ENCODE measurements around the gene CLSTN1. TPM values are rescaled to one million over a fixed set of nuclear protein-coding genes. Genes with fewer than 3 reads are reported as not detected.

CLSTN1 gene
- total and polyA plus RNA-seq, 2 of the 13 experiments (the other 11 are each of a cell fraction or from before 2014, with no cell fraction given): 19.7 to 29.8 TPM

GRCh38 chr1:9737671-9738070 lies 86.1 kb downstream of the CLSTN1 start:
- TF ChIP-seq ZNF124 (CRISPR knock-in tag; IDR thresholded peaks at IDR 0.05) (no peak), PTBP1 (IDR thresholded peaks at IDR 0.05; ENCODE audit: low read depth, low read length, poor library complexity, severe bottlenecking) (no peak)
- no TSS peak for BruUV-seq (replicated peaks)

GRCh38 chr1:9737057-9737456 lies 86.7 kb downstream of the CLSTN1 start:
- H3K27ac ChIP-seq (ENCODE audit: extremely low read length, insufficient read depth, low read length): no peak overlapping the region
- H3K9ac ChIP-seq (ENCODE audit: insufficient read depth, low read depth, low read length): no peak overlapping the region
- H3K4me2 ChIP-seq (ENCODE audit: low read depth, low read length): no peak overlapping the region
- H3K36me3 ChIP-seq (replicated peaks in 1 of 2; ENCODE audit: control insufficient read depth in 1 of 2, insufficient read depth in 2 of 2, low read length in 2 of 2): peaks cover 47 to 88% of the 10 kb centered on the region in 2 experiments
- H3K4me3 ChIP-seq (replicated peaks in 1 of 3; ENCODE audit: insufficient read depth in 1 of 3, low read depth in 2 of 3, low read length in 3 of 3): no peak overlapping the region
- no peaks in the 10 kb centered on the region for H3K9me3 ChIP-seq (ENCODE audit: low read length)
- no peaks in the 10 kb centered on the region for H3K27me3 ChIP-seq (ENCODE audit: control insufficient read depth in 1 of 2, insufficient read depth in 2 of 2, low read length in 2 of 2)
- FAIRE-seq (no peak), ATAC-seq (no peak), DNase-seq (ENCODE audit: low spot score) (no peak)
- no TSS peak for BruUV-seq (replicated peaks)
- ChIA-PET CTCF (ENCODE audit: low intra/inter-chr PET ratio, low total read pairs) (no interaction called here), POLR2A (no interaction called here)
- in situ Hi-C loops (cut with HindIII; ENCODE audit: extremely low pct_ligation_motif_present, low pct_unique_long_range_greater_than_20kb) (no loop called here), intact Hi-C loops (cut with micrococcal nuclease; ENCODE audit: unreplicated experiment) (loop anchor here (1.0 kb wide), 1 partner anchor 130 kb away; no protein-coding TSS in a partner anchor)
- WGBS (ENCODE audit: low lambda C conversion rate): 96% methylated on average over 9 of the region's 9 CpGs
- H3K79me2 ChIP-seq (ENCODE audit: insufficient read depth, low read length): no peaks in the 10 kb centered on the region
- no peaks in the 10 kb centered on the region for H3K4me1 ChIP-seq (ENCODE audit: insufficient read depth, low read length)
- H4K20me1 ChIP-seq (ENCODE audit: insufficient read depth, low read length): no peaks in the 10 kb centered on the region
- H2AFZ ChIP-seq (ENCODE audit: low read length): no peak overlapping the region
- TF ChIP-seq ZNF609 (CRISPR knock-in tag; IDR thresholded peaks at IDR 0.05; ENCODE audit: borderline replicate concordance): no peak
- no peak for TF ChIP-seq RFX3 (CRISPR knock-in tag; IDR thresholded peaks at IDR 0.05)
- TF ChIP-seq ZNF557 (CRISPR knock-in tag; IDR thresholded peaks at IDR 0.05): no peak
- no peak for TF ChIP-seq ATF4 (CRISPR knock-in tag; IDR thresholded peaks at IDR 0.05)
- TF ChIP-seq ZNF746 (CRISPR knock-in tag; IDR thresholded peaks at IDR 0.05): no peak

More at GRCh38 chr1:9737671-9738070, 86.1 kb downstream of the CLSTN1 start:
- ChIA-PET CTCF (ENCODE audit: low intra/inter-chr PET ratio, low total read pairs) (no interaction called here), POLR2A (no interaction called here)
- Histone ChIP-seq H3K9me3 (ENCODE audit: low read length) (no peaks in the 10 kb centered on the region), H3K27ac (ENCODE audit: extremely low read length, insufficient read depth, low read length) (no peak overlapping the region), H3K4me2 (ENCODE audit: low read depth, low read length) (no peak overlapping the region), H3K36me3 (replicated peaks in 1 of 2; ENCODE audit: control insufficient read depth in 1 of 2, insufficient read depth in 2 of 2, low read length in 2 of 2) (peaks cover 43 to 86% of the 10 kb centered on the region in 2 experiments), H3K9ac (ENCODE audit: insufficient read depth, low read depth, low read length) (no peak overlapping the region), H3K79me2 (ENCODE audit: insufficient read depth, low read length) (no peaks in the 10 kb centered on the region), H4K20me1 (ENCODE audit: insufficient read depth, low read length) (no peaks in the 10 kb centered on the region), H3K27me3 (ENCODE audit: control insufficient read depth in 1 of 2, insufficient read depth in 2 of 2, low read length in 2 of 2) (no peaks in the 10 kb centered on the region), H3K4me3 (replicated peaks in 1 of 3; ENCODE audit: insufficient read depth in 1 of 3, low read depth in 2 of 3, low read length in 3 of 3) (no peak overlapping the region), H2AFZ (ENCODE audit: low read length) (no peak overlapping the region), H3K4me1 (ENCODE audit: insufficient read depth, low read length) (no peaks in the 10 kb centered on the region)
- FAIRE-seq (no peak), ATAC-seq (no peak), DNase-seq (ENCODE audit: low spot score) (no peak)
- in situ Hi-C loops (cut with HindIII; ENCODE audit: extremely low pct_ligation_motif_present, low pct_unique_long_range_greater_than_20kb): no loop called here
- WGBS (ENCODE audit: low lambda C conversion rate): 97% methylated on average over 10 of the region's 10 CpGs
- intact Hi-C loops (cut with micrococcal nuclease; ENCODE audit: unreplicated experiment): loop anchor here (1.0 kb wide), 1 partner anchor 130 kb away; no protein-coding TSS in a partner anchor

Data from HepG2 (cell line).